Vagina (tissue), 2 donors: ENCODE results near the gene PDAP1. TPM values are rescaled to one million over a fixed set of nuclear protein-coding genes. Genes with fewer than 3 reads are reported as not detected.

Experiments
- DNase-seq, 2 donors: peaks; one replicate each; pipeline ENCODE4 v3.0.0-alpha.2; 2017; ENCODE audit errors: extremely low spot score in 2 of 2
- H3K27ac ChIP-seq: fragments of 200-600 bp; sonication (generic); one replicate; pipeline ENCODE4 v1.5.1; 2019
- H3K27me3 ChIP-seq: fragments of 200-600 bp; sonication (generic); one replicate; pipeline ENCODE4 v1.5.1; 2019
- H3K36me3 ChIP-seq, 2 donors: fragments of 200-600 bp; sonication (generic); one replicate each; pipeline ENCODE4 v1.5.1; 2017 to 2019
- H3K4me1 ChIP-seq: fragments of 200-600 bp; sonication (generic); one replicate; pipeline ENCODE4 v1.5.1; 2019
- H3K4me3 ChIP-seq, 2 donors: fragments of 200-600 bp; sonication (generic); 1 replicate in 1 of 2; 2 replicates in 1 of 2; pipeline ENCODE4 v1.5.1; 2016 to 2019
- H3K9me3 ChIP-seq: fragments of 200-600 bp; sonication (generic); one replicate; pipeline ENCODE4 v1.5.1; 2019
- POLR2A ChIP-seq, 2 donors: fragments of 450-650 bp; IDR thresholded peaks; one replicate each; pipeline ENCODE4 v1.6.1; 2017; ENCODE audit warnings: antibody characterized with exemption in 2 of 2, mild to moderate bottlenecking in 2 of 2, moderate library complexity in 2 of 2
- POLR2AphosphoS5 ChIP-seq, 2 donors: sonication (generic); formaldehyde crosslinking; IDR thresholded peaks; one replicate each; pipeline ENCODE4 v1.9.0; 2017; ENCODE audit warnings: antibody characterized with exemption in 2 of 2, mild to moderate bottlenecking in 2 of 2, low read depth in 1 of 2; ENCODE audit not compliant: insufficient read depth in 1 of 2
- intact Hi-C: fragments of 100-400 bp; cut with DNase I; formaldehyde crosslinking; loops from one replicate; pipeline ENCODE4 v1.15.1; 2023
- total RNA-seq: library from RNA; depleted of rRNA; stranded (reverse); fragments of >200 nt; gene quantifications from one replicate; pipeline ENCODE4 v1.2.3, GENCODE V29; 2016
- TF ChIP-seq, protein P1 (sequence below), 3 experiments: fragments of 450-650 bp in 2 of 3; fragments of 200-600 bp in 1 of 3; sonication (generic) in 1 of 3; IDR thresholded peaks; one replicate each; pipeline ENCODE4 v1.5.1; 2017 to 2019; ENCODE audit warnings: antibody characterized with exemption in 3 of 3, mild to moderate bottlenecking in 2 of 3, moderate library complexity in 2 of 3

The PDAP1 gene
- total RNA-seq, 1 donor from 2014 or later, result 48.1 TPM

DNA sequence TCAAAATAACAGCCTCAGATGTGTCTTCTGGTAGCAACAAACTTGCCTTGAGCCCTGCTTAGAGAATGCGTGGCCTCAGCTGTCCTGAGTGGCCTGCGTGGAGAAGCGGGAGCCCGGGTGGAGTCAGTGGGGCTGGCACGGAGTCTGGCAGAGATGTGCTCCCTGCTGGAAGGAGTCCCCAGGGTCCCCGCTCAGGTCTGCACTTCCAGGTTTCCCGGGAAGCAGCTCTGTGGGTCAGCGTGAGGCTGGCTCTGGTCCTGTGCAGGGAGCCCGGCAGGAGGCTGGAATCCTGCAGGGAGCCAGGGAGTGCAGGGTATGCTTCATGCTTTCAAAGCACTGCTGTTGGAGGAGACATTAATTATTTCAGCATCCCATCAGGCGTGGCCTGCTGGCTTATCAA lies 40.5 kb upstream of the PDAP1 start:
- H3K4me1 ChIP-seq, result peaks cover 15% of the 10 kb centered on the region
- DNase-seq, result no peak
- H3K27me3 ChIP-seq, result no peaks in the 10 kb centered on the region
- H3K4me3 ChIP-seq, result no peak overlapping the region
- H3K9me3 ChIP-seq, result no peaks in the 10 kb centered on the region
- peaks cover 2 to 54% of the 10 kb centered on the region in 2 donors for H3K36me3 ChIP-seq
- intact Hi-C loops, result no loop called here
- TF ChIP-seq, protein P1, sequence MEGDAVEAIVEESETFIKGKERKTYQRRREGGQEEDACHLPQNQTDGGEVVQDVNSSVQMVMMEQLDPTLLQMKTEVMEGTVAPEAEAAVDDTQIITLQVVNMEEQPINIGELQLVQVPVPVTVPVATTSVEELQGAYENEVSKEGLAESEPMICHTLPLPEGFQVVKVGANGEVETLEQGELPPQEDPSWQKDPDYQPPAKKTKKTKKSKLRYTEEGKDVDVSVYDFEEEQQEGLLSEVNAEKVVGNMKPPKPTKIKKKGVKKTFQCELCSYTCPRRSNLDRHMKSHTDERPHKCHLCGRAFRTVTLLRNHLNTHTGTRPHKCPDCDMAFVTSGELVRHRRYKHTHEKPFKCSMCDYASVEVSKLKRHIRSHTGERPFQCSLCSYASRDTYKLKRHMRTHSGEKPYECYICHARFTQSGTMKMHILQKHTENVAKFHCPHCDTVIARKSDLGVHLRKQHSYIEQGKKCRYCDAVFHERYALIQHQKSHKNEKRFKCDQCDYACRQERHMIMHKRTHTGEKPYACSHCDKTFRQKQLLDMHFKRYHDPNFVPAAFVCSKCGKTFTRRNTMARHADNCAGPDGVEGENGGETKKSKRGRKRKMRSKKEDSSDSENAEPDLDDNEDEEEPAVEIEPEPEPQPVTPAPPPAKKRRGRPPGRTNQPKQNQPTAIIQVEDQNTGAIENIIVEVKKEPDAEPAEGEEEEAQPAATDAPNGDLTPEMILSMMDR (IDR thresholded peaks at IDR 0.05), result no peak
- TF ChIP-seq POLR2A (IDR thresholded peaks at IDR 0.05), result no peak
- TF ChIP-seq POLR2AphosphoS5 (IDR thresholded peaks at IDR 0.05; ENCODE audit: insufficient read depth in 1 of 2, low read depth in 1 of 2), result no peak
- no peak overlapping the region for H3K27ac ChIP-seq

DNA sequence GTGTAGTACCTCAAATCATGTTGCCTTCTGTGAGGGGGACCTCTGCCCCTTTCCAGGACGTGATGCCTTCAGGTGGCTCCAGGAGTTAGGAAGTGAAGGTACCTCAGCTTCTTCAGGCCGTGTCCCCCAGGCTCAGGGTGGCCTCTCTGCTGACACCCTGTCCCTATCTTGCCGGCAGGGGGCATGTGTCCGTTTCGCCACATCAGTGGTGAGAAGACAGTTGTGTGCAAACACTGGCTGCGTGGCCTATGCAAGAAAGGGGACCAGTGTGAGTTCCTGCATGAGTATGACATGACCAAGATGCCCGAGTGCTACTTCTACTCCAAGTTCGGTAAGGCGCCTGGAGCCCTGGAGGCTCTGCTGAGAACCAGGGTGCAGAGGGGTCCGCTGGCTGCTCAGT lies 39.5 kb upstream of the PDAP1 start:
- H3K4me1 ChIP-seq, result peaks cover 9% of the 10 kb centered on the region
- TF ChIP-seq, protein P1 (IDR thresholded peaks at IDR 0.05), result no peak
- TF ChIP-seq POLR2A (IDR thresholded peaks at IDR 0.05) (no peak), POLR2AphosphoS5 (IDR thresholded peaks at IDR 0.05; ENCODE audit: insufficient read depth in 1 of 2, low read depth in 1 of 2) (no peak)
- H3K27me3 ChIP-seq, result no peaks in the 10 kb centered on the region
- no peak overlapping the region for H3K27ac ChIP-seq
- H3K4me3 ChIP-seq, result no peak overlapping the region
- H3K9me3 ChIP-seq, result no peaks in the 10 kb centered on the region
- H3K36me3 ChIP-seq, result peaks cover under 1 to 54% of the 10 kb centered on the region in 2 donors
- DNase-seq, result no peak
- intact Hi-C loops, result no loop called here

DNA sequence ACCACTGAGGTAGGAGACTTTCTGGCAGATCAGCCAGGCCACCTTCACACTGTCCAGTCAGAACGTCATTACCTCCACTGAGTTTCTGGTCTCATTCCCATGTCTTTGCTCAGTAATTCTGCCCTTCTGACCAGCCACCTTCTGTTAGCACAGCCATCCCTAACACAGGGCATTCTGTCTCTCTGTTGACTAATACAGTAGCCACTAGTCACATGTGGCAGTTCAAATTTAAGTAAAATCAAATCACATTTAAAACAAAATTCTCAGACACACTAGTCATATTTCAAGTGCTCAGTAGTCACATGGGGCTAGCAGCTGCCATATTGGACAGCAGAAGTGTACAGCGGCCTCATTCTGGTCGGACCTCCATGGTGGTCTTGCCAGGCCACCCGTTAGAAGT lies 37.7 kb upstream of the PDAP1 start:
- no peak for DNase-seq
- Histone ChIP-seq H3K4me1 (peaks cover 18% of the 10 kb centered on the region), H3K27ac (no peak overlapping the region), H3K36me3 (peaks cover 0 to 56% of the 10 kb centered on the region in 2 donors), H3K9me3 (no peaks in the 10 kb centered on the region), H3K4me3 (no peak overlapping the region), H3K27me3 (no peaks in the 10 kb centered on the region)
- intact Hi-C loops, result no loop called here
- TF ChIP-seq, protein P1 (IDR thresholded peaks at IDR 0.05), result no peak
- TF ChIP-seq POLR2A (IDR thresholded peaks at IDR 0.05), result no peak
- TF ChIP-seq POLR2AphosphoS5 (IDR thresholded peaks at IDR 0.05; ENCODE audit: insufficient read depth in 1 of 2, low read depth in 1 of 2), result no peak

DNA sequence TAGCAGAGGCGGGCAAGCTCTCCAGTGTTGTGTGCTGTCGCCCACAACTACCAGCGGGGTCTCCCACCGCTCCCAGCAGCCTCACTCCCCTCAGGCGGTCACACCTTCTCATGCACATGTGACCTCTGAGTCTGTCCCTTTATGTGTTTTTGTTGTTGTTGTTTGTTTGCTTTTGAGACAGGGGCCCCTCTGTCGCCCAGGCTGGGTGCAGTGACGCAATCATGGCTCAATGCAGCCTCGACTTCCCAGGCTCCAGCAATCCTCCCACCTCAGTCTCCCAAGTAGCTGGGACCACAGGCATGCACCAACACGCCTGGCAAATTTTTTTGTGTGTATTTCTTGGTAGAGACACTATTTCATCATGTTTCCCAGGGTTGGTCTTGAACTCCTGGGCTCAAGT lies 31.8 kb upstream of the PDAP1 start:
- H3K27ac ChIP-seq, result no peak overlapping the region
- peaks cover 50% of the 10 kb centered on the region for H3K4me1 ChIP-seq
- H3K9me3 ChIP-seq, result no peaks in the 10 kb centered on the region
- TF ChIP-seq POLR2AphosphoS5 (IDR thresholded peaks at IDR 0.05; ENCODE audit: insufficient read depth in 1 of 2, low read depth in 1 of 2), result no peak
- no peak for TF ChIP-seq POLR2A (IDR thresholded peaks at IDR 0.05)
- TF ChIP-seq, protein P1 (IDR thresholded peaks at IDR 0.05), result no peak
- H3K36me3 ChIP-seq, result peaks cover 0 to 13% of the 10 kb centered on the region in 2 donors
- intact Hi-C loops, result no loop called here
- peak overlapping the region; percentile 91 to 99 for H3K4me3 ChIP-seq
- no peaks in the 10 kb centered on the region for H3K27me3 ChIP-seq
- DNase-seq, result no peak

DNA sequence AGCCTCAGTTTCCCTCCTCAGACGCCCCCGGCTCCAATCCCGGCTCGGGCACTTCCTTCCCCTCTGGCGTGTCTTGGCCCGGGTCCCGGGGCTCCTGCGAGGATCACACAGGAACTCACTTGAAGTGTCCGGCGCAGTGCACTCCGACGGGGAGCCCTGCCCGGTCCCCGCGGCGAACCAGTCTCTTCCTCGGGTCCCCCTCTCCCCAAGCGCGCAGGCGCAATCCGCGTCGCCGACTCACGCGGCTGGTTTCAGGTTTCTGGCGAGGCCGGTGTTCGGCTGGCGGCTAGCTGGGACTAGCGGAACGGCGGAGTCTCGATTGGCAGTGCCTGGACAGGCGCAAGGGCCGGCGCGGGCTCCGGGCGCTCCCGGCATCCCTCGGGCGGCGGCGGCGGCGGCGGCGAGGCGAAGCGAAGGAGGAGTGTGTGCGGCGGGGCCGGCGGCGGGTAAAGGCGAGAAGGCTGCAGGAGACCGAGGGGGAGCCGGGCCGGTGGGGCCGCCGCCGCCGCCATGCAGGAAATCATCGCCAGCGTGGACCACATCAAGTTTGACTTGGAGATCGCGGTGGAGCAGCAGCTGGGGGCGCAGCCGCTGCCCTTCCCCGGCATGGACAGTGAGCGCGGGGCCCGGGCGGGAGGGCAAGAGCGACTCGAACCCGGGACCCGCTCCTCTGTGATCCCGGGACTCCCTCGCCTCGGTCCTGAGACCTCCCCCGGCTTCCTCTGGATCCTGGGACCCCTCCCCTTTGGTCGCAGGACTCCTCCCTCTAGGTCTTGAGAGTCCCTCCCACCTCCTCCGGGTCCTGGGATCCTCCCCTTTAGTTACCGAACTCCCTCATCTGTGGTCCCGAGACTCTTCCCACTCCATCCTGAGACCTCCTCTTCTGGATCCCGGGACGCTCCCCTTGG lies 30.4 kb upstream of the PDAP1 start, which contains the start of the genes CPSF4 and PTCD1:
TSS of gene CPSF4 (plus strand) at position 371 of the 908 bp plus-strand sequence. CDS start at position 511, 140 bp downstream.
TSS of gene PTCD1 (minus strand) at position 226 of the 908 bp plus-strand sequence. CDS start 3,556 bp downstream, outside the sequence.
- peaks cover 50% of the 10 kb centered on the region for H3K4me1 ChIP-seq
- intact Hi-C loops, result no loop called here
- peak within 1 kb of the TSS; percentile 90 for H3K27ac ChIP-seq
- no peaks in the 10 kb centered on the region for H3K27me3 ChIP-seq
- peak within 1 kb of the TSS; percentile 91 to 99 for H3K4me3 ChIP-seq
- TF ChIP-seq POLR2A (IDR thresholded peaks at IDR 0.05), result peak in 1 of 2 donors; percentile 64
- TF ChIP-seq, protein P1 (IDR thresholded peaks at IDR 0.05), result no peak
- peak; percentile 73 to 77 for TF ChIP-seq POLR2AphosphoS5 (IDR thresholded peaks at IDR 0.05; ENCODE audit: insufficient read depth in 1 of 2, low read depth in 1 of 2)
- peak; percentile 93 to 97 for DNase-seq
- peaks cover 0 to 16% of the 10 kb centered on the region in 2 donors for H3K36me3 ChIP-seq
- no peaks in the 10 kb centered on the region for H3K9me3 ChIP-seq
